Stimulated activated CD4-positive, alpha-beta T cell treated with anti-CD3 and anti-CD28 coated beads, Interleukin-15, amount 100 ng/mL, for 1 hour (primary cell): ENCODE measurements around the gene VPS18.
A peak's percentile ranks its signal among the peaks of the same experiment; 100 is the strongest.

Experiments used
- DNase-seq, 2 donors: peaks; one replicate each; pipeline ENCODE4 v3.0.0-alpha.2; 2020; ENCODE audit warnings: low read depth in 1 of 2, low spot score in 1 of 2

VPS18 gene

GRCh38 chr15:40952301-40952900 is 58.2 kb downstream of the VPS18 start:
- DNase-seq, result no peak

- DNase-seq, result peak; percentile 88 to 90
Measured at GRCh38 chr15:40952901-40953712, 58.9 kb downstream of the VPS18 start, which contains the start of gene CHAC1. Gene CHAC1 (plus strand): TSS chr15:40953471. CDS start chr15:40953584, 113 bp downstream.
